Activated CD4-positive, alpha-beta memory T cell treated with anti-CD3 and anti-CD28 coated beads for 36 hours (primary cell): ENCODE results near the gene FOXE3. TPM values are rescaled to one million over a fixed set of nuclear protein-coding genes. Genes with fewer than 3 reads are reported as not detected.

ENCODE experiments used
- CTCF ChIA-PET: fragments of 350-600 bp; sonication (Branson Sonifier 250); formaldehyde crosslinking; loops from one replicate; lab custom pipeline; 2021; ENCODE audit warnings: antibody characterized with exemption, inconsistent platforms; lab: Charles Lee
- POLR2A ChIA-PET: fragments of 350-600 bp; sonication (Branson Sonifier 250); formaldehyde crosslinking; loops from one replicate; lab custom pipeline; 2021; ENCODE audit warnings: antibody characterized with exemption; lab: Charles Lee
- DNase-seq: peaks from one replicate; pipeline ENCODE4 v3.0.0-alpha.2; 2020
- H3K27ac Mint-ChIP-seq: one replicate; pipeline ENCODE4 v1.8.0; 2021; ENCODE audit warnings: mixed read lengths
- H3K27me3 Mint-ChIP-seq: one replicate; pipeline ENCODE4 v1.8.0; 2021; ENCODE audit warnings: mixed read lengths
- H3K36me3 Mint-ChIP-seq: one replicate; pipeline ENCODE4 v1.8.0; 2021; ENCODE audit warnings: mixed read lengths
- H3K4me1 Mint-ChIP-seq: one replicate; pipeline ENCODE4 v1.8.0; 2021; ENCODE audit warnings: low read depth, mixed read lengths
- H3K4me3 Mint-ChIP-seq: one replicate; pipeline ENCODE4 v1.8.0; 2021; ENCODE audit warnings: mild to moderate bottlenecking, mixed read lengths
- H3K9me3 Mint-ChIP-seq: one replicate; pipeline ENCODE4 v1.8.0; 2021; ENCODE audit warnings: mixed read lengths
- intact Hi-C: fragments of 100-400 bp; cut with micrococcal nuclease; formaldehyde crosslinking; loops from one replicate; pipeline ENCODE4 v1.15.1; 2023
- total RNA-seq, 2 experiments: library from RNA; stranded (reverse); gene quantifications; one replicate each; pipeline ENCODE4 v1.2.3, GENCODE V29; 2021

The FOXE3 gene
- not detected for total RNA-seq

DNA sequence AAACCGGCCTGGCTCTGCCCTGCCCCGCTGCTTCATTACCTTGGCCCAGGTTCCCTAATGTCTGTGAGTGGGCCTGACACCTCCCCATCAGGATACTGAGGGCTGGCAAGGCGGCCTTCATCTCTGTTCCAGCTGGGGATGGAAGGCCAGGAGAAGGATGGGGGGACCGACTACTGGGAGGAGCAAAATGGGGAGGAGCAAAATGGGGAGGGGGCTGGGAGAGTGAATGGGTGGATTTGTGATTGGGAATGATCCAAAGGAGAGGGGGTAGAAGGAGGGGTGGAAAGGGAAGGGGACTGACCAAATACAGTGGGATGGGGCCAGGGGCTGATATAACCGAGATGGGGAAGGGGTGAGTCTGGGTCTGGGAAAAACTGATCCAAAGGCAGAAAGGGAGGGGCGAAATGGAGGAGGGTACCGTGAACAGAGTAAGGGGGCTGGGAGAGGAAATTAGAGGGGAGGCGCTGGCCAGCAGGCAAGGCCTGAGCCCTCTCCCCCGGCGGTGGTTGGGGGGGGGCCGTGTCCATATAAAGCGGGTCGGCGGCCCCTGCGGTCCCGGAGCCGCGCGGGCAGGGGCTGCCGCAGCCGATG is at the start of gene FOXE3:
FOXE3 (plus strand) TSS at position 558 of the 591 bp plus-strand sequence; CDS start at position 589, 31 bp downstream.
- Mint-ChIP-seq H3K27ac (no peak within 1 kb of the TSS), H3K4me3 (peak within 1 kb of the TSS; percentile 48), H3K36me3 (no peaks in the 10 kb centered on the region), H3K4me1 (peaks cover 2% of the 10 kb centered on the region), H3K27me3 (peaks cover 30% of the 10 kb centered on the region), H3K9me3 (no peaks in the 10 kb centered on the region)
- POLR2A ChIA-PET, result interaction anchor here (0.6 kb wide), 1 partner anchor 125 kb away, joined by 3 read pairs; no protein-coding TSS in a partner anchor
- intact Hi-C loops, result no loop called here
- DNase-seq, result no peak
- CTCF ChIA-PET, result interaction anchor here (0.7 to 1.9 kb wide), 4 partner anchors 10 to 26 kb away, joined by 3 to 10 read pairs (median 7); partner anchors contain the start of gene FOXD2

DNA sequence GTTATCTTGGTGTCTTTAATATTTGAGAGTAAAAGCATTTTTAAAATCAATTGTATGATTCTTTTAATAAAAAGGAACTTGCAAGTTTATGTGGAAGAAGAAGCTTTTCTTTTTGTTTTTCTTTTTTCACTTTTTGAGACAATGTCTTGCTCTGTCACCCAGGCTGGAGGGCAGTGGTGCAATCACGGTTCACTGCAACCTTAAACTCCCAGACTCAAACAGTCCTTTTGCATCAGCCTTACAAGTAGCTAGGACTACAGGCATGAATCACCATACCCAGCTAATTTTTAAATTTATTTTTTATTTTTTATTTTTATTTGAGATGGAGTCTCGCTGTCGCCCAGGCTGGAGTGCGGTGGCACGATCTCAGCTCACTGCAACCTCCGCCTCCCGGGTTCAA is 48.4 kb upstream of the FOXE3 start:
- CTCF ChIA-PET, result interaction anchor here (1.2 kb wide), 1 partner anchor 189 kb away, joined by 3 read pairs; no protein-coding TSS in a partner anchor
- POLR2A ChIA-PET, result no interaction called here
- Mint-ChIP-seq H3K27me3 (no peaks in the 10 kb centered on the region), H3K4me3 (no peak overlapping the region), H3K36me3 (peaks cover 18% of the 10 kb centered on the region), H3K27ac (no peak overlapping the region), H3K9me3 (no peaks in the 10 kb centered on the region), H3K4me1 (peaks cover 5% of the 10 kb centered on the region)
- intact Hi-C loops, result no loop called here
- DNase-seq, result no peak

DNA sequence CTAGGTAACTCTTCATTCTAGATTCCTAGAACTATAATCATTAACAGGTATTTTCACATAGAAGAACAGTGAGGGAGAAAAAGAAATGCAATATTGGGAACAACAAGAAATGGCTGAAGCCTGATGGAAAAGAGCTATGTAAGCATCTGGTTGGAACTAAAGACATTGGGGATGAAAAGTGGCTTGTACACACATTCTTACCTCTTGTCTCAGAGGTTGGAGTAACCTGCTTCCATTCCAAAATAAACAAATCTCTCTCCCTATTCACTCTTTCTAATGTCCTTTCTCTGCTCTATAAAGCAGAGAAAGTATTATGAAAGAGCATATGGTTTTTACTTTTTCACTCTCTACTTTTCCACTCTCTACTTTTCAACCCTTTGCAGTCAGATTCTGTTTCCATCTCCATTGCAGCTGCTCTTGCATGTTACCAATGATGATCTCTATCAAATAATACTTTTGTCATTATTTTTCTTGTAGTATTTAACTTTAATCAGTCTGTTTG is 45.0 kb upstream of the FOXE3 start:
- CTCF ChIA-PET, result interaction anchor here (1.3 to 1.4 kb wide), 2 partner anchors 19 to 53 kb away, joined by 3 to 4 read pairs; no protein-coding TSS in a partner anchor
- no peak overlapping the region for H3K27ac Mint-ChIP-seq

DNA sequence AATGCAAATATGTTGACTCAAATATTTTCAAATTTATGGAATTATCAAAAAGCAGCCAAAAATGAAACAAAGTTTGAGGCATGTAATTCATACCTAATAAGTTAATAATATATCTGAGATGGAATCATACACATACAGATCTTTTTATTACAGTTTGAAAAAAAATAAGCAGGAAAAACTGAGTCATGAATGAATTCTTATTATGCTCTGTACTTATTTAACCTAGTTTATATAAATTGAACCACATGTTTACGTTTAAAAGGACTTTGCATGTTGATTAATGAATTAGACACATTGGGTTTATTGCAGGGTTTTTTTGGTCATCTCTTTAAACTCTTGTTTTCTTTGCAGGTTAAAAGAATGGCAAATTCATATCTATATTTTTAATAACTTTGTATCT is 41.6 kb upstream of the FOXE3 start:
- ChIA-PET POLR2A (no interaction called here), CTCF (no interaction called here)
- DNase-seq, result no peak
- Mint-ChIP-seq H3K27ac (no peak overlapping the region), H3K4me1 (no peaks in the 10 kb centered on the region), H3K36me3 (peaks cover 34% of the 10 kb centered on the region), H3K27me3 (no peaks in the 10 kb centered on the region), H3K4me3 (no peak overlapping the region), H3K9me3 (no peaks in the 10 kb centered on the region)
- intact Hi-C loops, result no loop called here

More for the DNA sequence above, 45.0 kb upstream of the FOXE3 start:
- intact Hi-C loops, result no loop called here
- H3K27me3 Mint-ChIP-seq, result no peaks in the 10 kb centered on the region
- no peak overlapping the region for H3K4me3 Mint-ChIP-seq
- DNase-seq, result no peak
- POLR2A ChIA-PET, result no interaction called here
- H3K4me1 Mint-ChIP-seq, result no peaks in the 10 kb centered on the region
- H3K36me3 Mint-ChIP-seq, result peaks cover 29% of the 10 kb centered on the region
- no peaks in the 10 kb centered on the region for H3K9me3 Mint-ChIP-seq

DNA sequence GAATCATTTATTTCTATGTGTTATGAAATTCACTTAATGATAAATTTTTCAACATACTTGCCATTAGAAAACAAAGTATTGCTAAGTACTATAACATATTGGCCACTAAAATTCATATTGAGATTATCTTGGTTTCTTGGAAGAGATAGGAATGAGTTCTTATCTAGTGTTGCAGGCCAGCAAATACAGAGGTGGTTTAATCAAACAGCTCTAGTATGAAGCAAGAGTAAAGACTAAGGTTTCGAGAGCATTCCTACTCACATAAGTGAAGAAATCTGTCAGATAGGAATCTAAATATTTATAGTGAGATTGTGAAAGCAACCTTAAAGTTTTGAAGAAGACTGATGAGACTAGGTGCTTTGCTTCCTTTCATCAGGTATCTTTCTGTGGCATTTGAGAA is 37.9 kb upstream of the FOXE3 start:
- CTCF ChIA-PET, result no interaction called here
- H3K36me3 Mint-ChIP-seq, result peaks cover 27% of the 10 kb centered on the region
- DNase-seq, result no peak
- intact Hi-C loops, result no loop called here
- POLR2A ChIA-PET, result no interaction called here
- H3K27me3 Mint-ChIP-seq, result no peaks in the 10 kb centered on the region
- H3K4me1 Mint-ChIP-seq, result no peaks in the 10 kb centered on the region
- H3K9me3 Mint-ChIP-seq, result no peaks in the 10 kb centered on the region
- no peak overlapping the region for H3K4me3 Mint-ChIP-seq
- H3K27ac Mint-ChIP-seq, result no peak overlapping the region

GRCh38 chr1:47380699-47381098 is 35.4 kb upstream of the FOXE3 start:
- H3K4me3 Mint-ChIP-seq, result no peak overlapping the region
- intact Hi-C loops, result no loop called here
- POLR2A ChIA-PET, result no interaction called here
- DNase-seq, result no peak
- H3K36me3 Mint-ChIP-seq, result peaks cover 16% of the 10 kb centered on the region
- H3K27ac Mint-ChIP-seq, result no peak overlapping the region
- H3K27me3 Mint-ChIP-seq, result no peaks in the 10 kb centered on the region
- H3K9me3 Mint-ChIP-seq, result no peaks in the 10 kb centered on the region
- H3K4me1 Mint-ChIP-seq, result no peaks in the 10 kb centered on the region
- CTCF ChIA-PET, result interaction anchor here (1.1 kb wide), 1 partner anchor 346 kb away, joined by 4 read pairs; no protein-coding TSS in a partner anchor

DNA sequence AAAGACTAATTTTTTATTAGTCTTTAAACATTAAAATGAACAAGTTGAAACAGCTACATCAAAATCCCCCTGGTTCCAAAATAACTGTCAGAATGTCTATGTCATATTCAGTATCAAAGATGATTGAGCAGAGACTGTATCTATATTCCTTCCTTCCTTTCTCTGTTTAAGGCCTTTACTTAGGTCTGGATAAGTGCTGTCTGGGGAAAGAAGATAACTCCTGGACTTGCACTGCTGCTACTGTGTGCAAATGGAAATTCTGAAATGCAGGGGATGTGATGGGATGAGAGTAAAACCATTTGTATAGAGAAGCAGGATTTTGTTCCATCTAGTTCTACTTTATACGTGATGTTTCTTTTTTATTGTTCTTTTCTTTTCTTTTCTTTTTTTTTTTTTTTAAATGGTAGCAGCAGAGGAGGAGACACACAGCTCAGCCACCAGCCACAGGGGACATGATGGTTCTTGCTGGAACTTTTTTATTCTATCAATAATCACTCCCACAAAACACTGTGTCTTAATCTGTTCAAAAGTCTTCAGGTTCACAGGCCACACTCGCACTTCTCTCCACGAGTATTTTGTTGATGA is 33.6 kb upstream of the FOXE3 start:
- H3K36me3 Mint-ChIP-seq, result peaks cover 14% of the 10 kb centered on the region
- no peak for DNase-seq
- intact Hi-C loops, result no loop called here
- H3K27me3 Mint-ChIP-seq, result no peaks in the 10 kb centered on the region
- POLR2A ChIA-PET, result no interaction called here
- H3K4me1 Mint-ChIP-seq, result no peaks in the 10 kb centered on the region
- no peak overlapping the region for H3K27ac Mint-ChIP-seq
- H3K4me3 Mint-ChIP-seq, result no peak overlapping the region
- H3K9me3 Mint-ChIP-seq, result no peaks in the 10 kb centered on the region
- CTCF ChIA-PET, result interaction anchor here (0.9 kb wide), 1 partner anchor 17 kb away, joined by 3 read pairs; no protein-coding TSS in a partner anchor

DNA sequence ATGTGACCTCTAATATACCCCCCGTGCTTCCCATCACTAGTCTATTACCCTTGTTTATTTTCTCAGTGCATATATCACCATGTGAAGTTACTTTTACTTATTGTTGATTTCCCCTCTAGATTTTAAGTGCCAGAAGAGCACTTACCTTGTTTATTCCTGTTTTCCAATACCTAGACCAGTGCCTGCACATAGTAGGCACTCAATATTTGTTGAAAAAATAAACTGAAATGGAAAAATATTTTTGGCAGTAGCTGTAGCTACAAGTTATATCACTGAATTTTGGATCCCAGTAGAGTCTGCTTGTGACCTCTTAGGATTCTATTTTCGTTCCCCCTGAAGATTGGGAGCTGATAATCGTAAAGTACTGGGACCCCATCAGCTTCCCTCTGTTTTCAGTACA is 32.0 kb upstream of the FOXE3 start:
- POLR2A ChIA-PET, result no interaction called here
- H3K36me3 Mint-ChIP-seq, result peaks cover 11% of the 10 kb centered on the region
- no peaks in the 10 kb centered on the region for H3K4me1 Mint-ChIP-seq
- no peak overlapping the region for H3K4me3 Mint-ChIP-seq
- DNase-seq, result no peak
- no peaks in the 10 kb centered on the region for H3K27me3 Mint-ChIP-seq
- no peak overlapping the region for H3K27ac Mint-ChIP-seq
- CTCF ChIA-PET, result interaction anchor here (1.0 to 1.5 kb wide), 2 partner anchors 48 to 326 kb away, joined by 3 read pairs; no protein-coding TSS in a partner anchor
- intact Hi-C loops, result no loop called here
- no peaks in the 10 kb centered on the region for H3K9me3 Mint-ChIP-seq

DNA sequence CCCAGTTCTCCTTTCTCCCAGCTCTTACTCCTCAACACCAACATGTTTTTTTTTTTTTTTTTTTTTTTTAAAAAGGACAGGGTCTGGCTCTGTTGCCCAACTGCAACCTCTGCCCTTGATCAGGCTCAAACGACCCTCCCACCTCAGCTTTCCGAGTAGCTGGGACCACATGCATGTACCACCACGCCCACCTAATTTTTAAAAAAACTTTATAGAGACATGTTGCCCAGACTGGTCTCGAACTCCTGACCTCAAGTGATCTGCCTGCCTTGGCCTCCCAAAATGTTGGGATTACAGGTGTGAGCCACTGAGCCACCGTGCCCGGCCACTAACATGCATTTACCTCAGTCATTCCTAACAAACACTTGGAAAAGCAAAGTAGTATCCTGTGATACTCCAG is 31.1 kb upstream of the FOXE3 start:
- Mint-ChIP-seq H3K27me3 (no peaks in the 10 kb centered on the region), H3K36me3 (peaks cover 3% of the 10 kb centered on the region), H3K4me3 (no peak overlapping the region), H3K4me1 (no peaks in the 10 kb centered on the region), H3K27ac (no peak overlapping the region), H3K9me3 (no peaks in the 10 kb centered on the region)
- DNase-seq, result no peak
- ChIA-PET CTCF (interaction anchor here (0.7 to 1.5 kb wide), 2 partner anchors 325 to 327 kb away, joined by 3 read pairs; no protein-coding TSS in a partner anchor), POLR2A (no interaction called here)
- intact Hi-C loops, result no loop called here

DNA sequence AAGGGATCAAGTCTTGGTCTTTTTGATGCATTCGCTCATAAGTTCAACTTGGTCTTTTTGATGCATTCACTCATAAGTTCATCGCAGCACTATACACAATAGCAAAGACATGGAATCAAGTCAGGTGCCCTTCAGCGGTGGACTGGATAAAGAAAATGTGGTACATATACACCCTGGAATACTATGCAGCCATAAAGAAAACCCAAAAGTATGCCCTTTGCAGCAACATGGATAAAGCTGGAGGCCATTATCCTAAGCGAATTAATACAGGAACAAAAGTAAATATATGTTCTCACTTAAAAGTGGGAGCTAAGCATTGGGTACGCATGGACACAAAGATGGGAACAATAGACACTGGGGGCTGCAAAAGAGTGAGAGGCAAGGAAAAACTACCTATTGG is 29.8 kb upstream of the FOXE3 start:
- ChIA-PET CTCF (interaction anchor here (1.1 to 5.4 kb wide), 3 partner anchors 193 to 330 kb away, joined by 3 to 51 read pairs (median 5); no protein-coding TSS in a partner anchor), POLR2A (no interaction called here)
- Mint-ChIP-seq H3K9me3 (no peaks in the 10 kb centered on the region), H3K4me1 (no peaks in the 10 kb centered on the region), H3K4me3 (no peak overlapping the region), H3K27ac (no peak overlapping the region), H3K36me3 (no peaks in the 10 kb centered on the region), H3K27me3 (no peaks in the 10 kb centered on the region)
- DNase-seq, result no peak
- intact Hi-C loops, result no loop called here

- Mint-ChIP-seq H3K27ac (no peak overlapping the region), H3K4me1 (no peaks in the 10 kb centered on the region), H3K36me3 (no peaks in the 10 kb centered on the region), H3K9me3 (no peaks in the 10 kb centered on the region), H3K4me3 (no peak overlapping the region), H3K27me3 (no peaks in the 10 kb centered on the region)
- ChIA-PET POLR2A (interaction anchor here (1.0 kb wide), 1 partner anchor 9 kb away, joined by 3 read pairs; no protein-coding TSS in a partner anchor), CTCF (interaction anchor here (0.5 to 5.4 kb wide), 21 partner anchors 9 to 367 kb away, joined by 3 to 51 read pairs (median 5); partner anchors contain the start of gene FOXD2)
- DNase-seq, result no peak
- intact Hi-C loops, result loop anchor here (2.0 kb wide), 3 partner anchors 49 to 339 kb away; no protein-coding TSS in a partner anchor
Observed at GRCh38 chr1:47388030-47388890, 27.8 kb upstream of the FOXE3 start.
